Measurements from ENCODE around the gene STAM.

DNA sequence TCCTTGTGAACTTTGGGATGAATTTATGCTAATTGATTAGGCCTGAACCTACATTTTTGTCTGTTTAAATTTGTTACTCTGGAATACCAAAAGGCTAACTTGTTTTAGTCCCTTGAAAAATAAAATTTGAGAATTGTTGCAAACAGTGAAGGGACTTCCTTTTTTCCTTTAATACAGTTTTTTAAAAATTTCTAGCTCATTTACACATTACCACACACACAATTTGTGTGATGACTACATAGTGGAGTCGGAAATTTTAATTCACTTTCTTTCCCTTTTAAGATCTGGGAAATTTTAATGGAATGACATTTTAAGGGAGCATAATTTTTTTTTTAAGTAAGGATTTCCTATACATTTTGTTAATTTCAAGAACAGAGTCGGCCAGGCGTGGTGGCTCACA is 99.5 kb downstream of the STAM start:
- TF ChIP-seq, protein P1, sequence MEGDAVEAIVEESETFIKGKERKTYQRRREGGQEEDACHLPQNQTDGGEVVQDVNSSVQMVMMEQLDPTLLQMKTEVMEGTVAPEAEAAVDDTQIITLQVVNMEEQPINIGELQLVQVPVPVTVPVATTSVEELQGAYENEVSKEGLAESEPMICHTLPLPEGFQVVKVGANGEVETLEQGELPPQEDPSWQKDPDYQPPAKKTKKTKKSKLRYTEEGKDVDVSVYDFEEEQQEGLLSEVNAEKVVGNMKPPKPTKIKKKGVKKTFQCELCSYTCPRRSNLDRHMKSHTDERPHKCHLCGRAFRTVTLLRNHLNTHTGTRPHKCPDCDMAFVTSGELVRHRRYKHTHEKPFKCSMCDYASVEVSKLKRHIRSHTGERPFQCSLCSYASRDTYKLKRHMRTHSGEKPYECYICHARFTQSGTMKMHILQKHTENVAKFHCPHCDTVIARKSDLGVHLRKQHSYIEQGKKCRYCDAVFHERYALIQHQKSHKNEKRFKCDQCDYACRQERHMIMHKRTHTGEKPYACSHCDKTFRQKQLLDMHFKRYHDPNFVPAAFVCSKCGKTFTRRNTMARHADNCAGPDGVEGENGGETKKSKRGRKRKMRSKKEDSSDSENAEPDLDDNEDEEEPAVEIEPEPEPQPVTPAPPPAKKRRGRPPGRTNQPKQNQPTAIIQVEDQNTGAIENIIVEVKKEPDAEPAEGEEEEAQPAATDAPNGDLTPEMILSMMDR (IDR thresholded peaks at IDR 0.05) = no peak
- TF ChIP-seq POLR2A (IDR thresholded peaks at IDR 0.05) = no peak
